Loucy (cell line): ENCODE measurements around the gene SMYD2.

Experiments used
- H2AFZ ChIP-seq: fragments of 200-600 bp; sonication (generic); 2 replicates; pipeline ENCODE4 v1.6.0; 2016; ENCODE audit warnings: antibody characterized with exemption, mild to moderate bottlenecking, low read length, moderate library complexity
- H3F3A ChIP-seq: fragments of 200-600 bp; 2 replicates; pipeline ENCODE4 v1.6.0; 2016; ENCODE audit warnings: antibody characterized with exemption, low read depth, mild to moderate bottlenecking
- H3K27me3 ChIP-seq: fragments of 200-600 bp; sonication (generic); 2 replicates; pipeline ENCODE4 v1.6.1; 2014; ENCODE audit warnings: low read length, mild to moderate bottlenecking; ENCODE audit not compliant: insufficient read depth, poor library complexity, severe bottlenecking
- H3K36me3 ChIP-seq: fragments of 200-600 bp; sonication (generic); 2 replicates; pipeline ENCODE4 v1.6.1; 2016; ENCODE audit warnings: low read length; ENCODE audit not compliant: insufficient read depth
- H3K4me1 ChIP-seq: fragments of 200-600 bp; sonication (generic); 2 replicates; pipeline ENCODE4 v1.5.1; 2014; ENCODE audit warnings: low read length, mild to moderate bottlenecking; ENCODE audit not compliant: insufficient read depth, poor library complexity, severe bottlenecking
- H3K4me2 ChIP-seq: fragments of 200-600 bp; sonication (generic); 2 replicates; pipeline ENCODE4 v1.6.0; 2014; ENCODE audit warnings: antibody characterized with exemption, low read length, low read depth, mild to moderate bottlenecking; ENCODE audit not compliant: poor library complexity, severe bottlenecking
- H3K4me3 ChIP-seq: fragments of 200-600 bp; sonication (generic); 2 replicates; pipeline ENCODE4 v1.5.1; 2014; ENCODE audit warnings: low read length, mild to moderate bottlenecking, mixed read lengths; ENCODE audit not compliant: poor library complexity, severe bottlenecking
- H3K79me2 ChIP-seq: fragments of 200-600 bp; sonication (generic); 2 replicates; pipeline ENCODE4 v1.6.1; 2014; ENCODE audit warnings: low read length; ENCODE audit not compliant: insufficient read depth
- H3K9ac ChIP-seq: fragments of 200-600 bp; sonication (generic); 2 replicates; pipeline ENCODE4 v1.6.0; 2014; ENCODE audit warnings: mild to moderate bottlenecking, low read depth, low read length, moderate library complexity; ENCODE audit not compliant: poor library complexity, severe bottlenecking
- H3K9me2 ChIP-seq: fragments of 200-600 bp; sonication (generic); replicated peaks from 2 replicates; pipeline ENCODE4 v1.6.1; 2016; ENCODE audit warnings: low read depth, low read length, mixed read lengths
- H3K9me3 ChIP-seq: fragments of 200-600 bp; sonication (generic); 2 replicates; pipeline ENCODE4 v1.6.1; 2014; ENCODE audit warnings: mild to moderate bottlenecking, antibody characterized with exemption, low read length, low read depth; ENCODE audit not compliant: insufficient read depth
- H4K20me1 ChIP-seq: fragments of 200-600 bp; sonication (generic); 2 replicates; pipeline ENCODE4 v1.6.0; 2014; ENCODE audit warnings: antibody characterized with exemption, low read length, mild to moderate bottlenecking; ENCODE audit not compliant: insufficient read depth, poor library complexity, severe bottlenecking
- CTCF ChIP-seq: fragments of 200-600 bp; sonication (generic); conservative IDR thresholded peaks from 2 replicates; pipeline ENCODE4 v1.5.1; 2014; ENCODE audit warnings: mild to moderate bottlenecking, antibody characterized with exemption, low read length
- EZH2phosphoT487 ChIP-seq: fragments of 200-600 bp; IDR thresholded peaks from 2 replicates; pipeline ENCODE4 v1.6.1; 2018; ENCODE audit warnings: antibody characterized with exemption, mild to moderate bottlenecking, moderate library complexity, borderline replicate concordance

Gene SMYD2

GRCh38 chr1:214249651-214250050 lies 31.3 kb upstream of the SMYD2 start:
- H3F3A ChIP-seq = no peaks in the 10 kb centered on the region
- H3K9ac ChIP-seq = no peak overlapping the region

GRCh38 chr1:214251354-214251753 lies 29.6 kb upstream of the SMYD2 start:
- Histone ChIP-seq H3K9me3 (no peaks in the 10 kb centered on the region), H3K9me2 (no peaks in the 10 kb centered on the region), H3K4me1 (peaks cover 3% of the 10 kb centered on the region), H3K4me2 (no peak overlapping the region), H3K9ac (no peak overlapping the region), H4K20me1 (no peaks in the 10 kb centered on the region), H3K36me3 (no peaks in the 10 kb centered on the region), H3K27me3 (no peaks in the 10 kb centered on the region), H2AFZ (no peak overlapping the region), H3K79me2 (no peaks in the 10 kb centered on the region), H3K4me3 (no peak overlapping the region), H3F3A (no peaks in the 10 kb centered on the region)
- no peak for TF ChIP-seq EZH2phosphoT487
- TF ChIP-seq CTCF = no peak

More at GRCh38 chr1:214249651-214250050, 31.3 kb upstream of the SMYD2 start:
- H2AFZ ChIP-seq = no peak overlapping the region
- no peaks in the 10 kb centered on the region for H3K9me2 ChIP-seq
- TF ChIP-seq CTCF (no peak), EZH2phosphoT487 (no peak)
- H3K4me3 ChIP-seq = no peak overlapping the region
- no peaks in the 10 kb centered on the region for H4K20me1 ChIP-seq
- no peak overlapping the region for H3K4me2 ChIP-seq
- H3K36me3 ChIP-seq = no peaks in the 10 kb centered on the region
- H3K27me3 ChIP-seq = no peaks in the 10 kb centered on the region
- peaks cover 3% of the 10 kb centered on the region for H3K4me1 ChIP-seq
- H3K9me3 ChIP-seq = no peaks in the 10 kb centered on the region
- no peaks in the 10 kb centered on the region for H3K79me2 ChIP-seq

GRCh38 chr1:214255509-214255908 lies 25.4 kb upstream of the SMYD2 start:
- Histone ChIP-seq H3K9me3 (no peaks in the 10 kb centered on the region), H3K4me2 (no peak overlapping the region)
- TF ChIP-seq CTCF (no peak), EZH2phosphoT487 (no peak)

More at GRCh38 chr1:214255509-214255908, 25.4 kb upstream of the SMYD2 start:
- no peaks in the 10 kb centered on the region for H3K9me2 ChIP-seq
- H3F3A ChIP-seq = no peaks in the 10 kb centered on the region
- no peak overlapping the region for H3K4me3 ChIP-seq
- H3K36me3 ChIP-seq = no peaks in the 10 kb centered on the region
- H3K27me3 ChIP-seq = no peaks in the 10 kb centered on the region
- H3K4me1 ChIP-seq = peaks cover 17% of the 10 kb centered on the region
- H2AFZ ChIP-seq = no peak overlapping the region
- no peaks in the 10 kb centered on the region for H4K20me1 ChIP-seq
- no peak overlapping the region for H3K9ac ChIP-seq
- no peaks in the 10 kb centered on the region for H3K79me2 ChIP-seq
